SU-DHL-6 (cell line): ENCODE data around the gene ZBTB37.

Experiments used
- H2AFZ ChIP-seq: fragments of 200-600 bp; sonication (generic); 2 replicates; pipeline ENCODE4 v1.6.1; 2014; ENCODE audit warnings: low read depth, mild to moderate bottlenecking, moderate library complexity, mixed read lengths, antibody characterized with exemption, low read length; ENCODE audit not compliant: severe bottlenecking
- H3F3A ChIP-seq: fragments of 200-600 bp; shearing (Covaris generic); 2 replicates; pipeline ENCODE4 v1.6.0; 2016; ENCODE audit warnings: antibody characterized with exemption, mild to moderate bottlenecking; ENCODE audit not compliant: insufficient read depth
- H3K27ac ChIP-seq: fragments of 200-600 bp; sonication (generic); 2 replicates; pipeline ENCODE4 v1.5.1; 2016; ENCODE audit warnings: low read depth, mild to moderate bottlenecking, low read length, moderate library complexity, mixed read lengths
- H3K27me3 ChIP-seq: fragments of 200-600 bp; sonication (generic), shearing (Covaris generic); 2 replicates; pipeline ENCODE4 v1.6.0; 2014; ENCODE audit warnings: mild to moderate bottlenecking, low read length
- H3K36me3 ChIP-seq: fragments of 200-600 bp; sonication (generic); 2 replicates; pipeline ENCODE4 v1.6.1; 2014; ENCODE audit warnings: mild to moderate bottlenecking, low read length, mixed read lengths
- H3K4me2 ChIP-seq: fragments of 300-600, 200-600 bp; shearing (Covaris generic), sonication (generic); 2 replicates; pipeline ENCODE4 v1.6.0; 2014; ENCODE audit warnings: low read length, low read depth, mild to moderate bottlenecking; ENCODE audit not compliant: poor library complexity, severe bottlenecking
- H3K4me3 ChIP-seq: fragments of 200-600 bp; sonication (generic); 2 replicates; pipeline ENCODE4 v1.5.1; 2014; ENCODE audit warnings: antibody characterized with exemption, low read length, mild to moderate bottlenecking, mixed read lengths; ENCODE audit not compliant: insufficient read depth, poor library complexity, severe bottlenecking
- H3K79me2 ChIP-seq: fragments of 200-600 bp; sonication (generic); 2 replicates; pipeline ENCODE4 v1.6.1; 2014; ENCODE audit warnings: mild to moderate bottlenecking, low read length, moderate library complexity; ENCODE audit not compliant: insufficient read depth
- H3K9ac ChIP-seq: fragments of 200-600 bp; sonication (generic); 2 replicates; pipeline ENCODE4 v1.7.0; 2014; ENCODE audit warnings: mild to moderate bottlenecking, low read length
- H3K9me2 ChIP-seq: fragments of 200-600 bp; sonication (generic); replicated peaks from 2 replicates; pipeline ENCODE4 v1.6.1; 2014; ENCODE audit warnings: low read length; ENCODE audit not compliant: insufficient read depth
- H3K9me3 ChIP-seq: fragments of 200-600 bp; sonication (generic); 2 replicates; pipeline ENCODE4 v1.6.1; 2014; ENCODE audit warnings: low read length, mixed read lengths; ENCODE audit not compliant: insufficient read depth
- H4K20me1 ChIP-seq: fragments of 200-600 bp; sonication (generic); 2 replicates; pipeline ENCODE4 v1.6.1; 2014; ENCODE audit warnings: low read depth, mild to moderate bottlenecking, antibody characterized with exemption, low read length, moderate library complexity, mixed read lengths
- CTCF ChIP-seq: fragments of 200-600 bp; sonication (generic); IDR thresholded peaks from one replicate; pipeline ENCODE4 v1.5.1; 2017; ENCODE audit warnings: antibody characterized with exemption, mild to moderate bottlenecking, low read length, moderate library complexity; ENCODE audit not compliant: insufficient read depth, poor library complexity, severe bottlenecking
- EZH2phosphoT487 ChIP-seq: fragments of 200-600 bp; sonication (generic), shearing (Covaris generic); conservative IDR thresholded peaks from 2 replicates; pipeline ENCODE4 v1.6.1; 2018; ENCODE audit warnings: mild to moderate bottlenecking, antibody characterized with exemption, low read length, moderate library complexity, mixed read lengths

The ZBTB37 gene

GRCh38 chr1:173888749-173889148, 20.6 kb downstream of the ZBTB37 start:
- Histone ChIP-seq H3F3A (no peaks in the 10 kb centered on the region), H3K4me3 (no peak overlapping the region), H3K9me2 (no peaks in the 10 kb centered on the region), H3K27me3 (no peaks in the 10 kb centered on the region), H3K9ac (no peak overlapping the region), H3K9me3 (no peaks in the 10 kb centered on the region), H3K27ac (no peak overlapping the region), H3K36me3 (no peaks in the 10 kb centered on the region; the same call in 1 of the 2 replicates), H2AFZ (no peak overlapping the region), H3K4me2 (no peak overlapping the region), H3K79me2 (no peaks in the 10 kb centered on the region; the same call in 1 of the 2 replicates), H4K20me1 (no peaks in the 10 kb centered on the region)
- no peak for TF ChIP-seq CTCF
- TF ChIP-seq EZH2phosphoT487: no peak

- no peaks in the 10 kb centered on the region; the same call in 1 of the 2 replicates for H3K36me3 ChIP-seq
- H3F3A ChIP-seq: no peaks in the 10 kb centered on the region
- no peaks in the 10 kb centered on the region for H3K9me3 ChIP-seq
- H3K79me2 ChIP-seq: no peaks in the 10 kb centered on the region
- no peak overlapping the region for H3K4me3 ChIP-seq
- no peaks in the 10 kb centered on the region for H3K27me3 ChIP-seq
- H4K20me1 ChIP-seq: no peaks in the 10 kb centered on the region
- TF ChIP-seq EZH2phosphoT487 (no peak), CTCF (no peak)
- no peaks in the 10 kb centered on the region for H3K9me2 ChIP-seq
- H3K27ac ChIP-seq: no peak overlapping the region
- H3K4me2 ChIP-seq: no peak overlapping the region
- no peak overlapping the region for H3K9ac ChIP-seq
- H2AFZ ChIP-seq: no peak overlapping the region
These were observed 21.7 kb downstream of the ZBTB37 start for GRCh38 chr1:173889885-173890284.

- H2AFZ ChIP-seq: no peak overlapping the region
- no peak overlapping the region for H3K27ac ChIP-seq
- TF ChIP-seq CTCF (no peak), EZH2phosphoT487 (no peak)
- no peak overlapping the region for H3K9ac ChIP-seq
- H3K9me2 ChIP-seq: no peaks in the 10 kb centered on the region
- no peaks in the 10 kb centered on the region for H3K27me3 ChIP-seq
- H3K36me3 ChIP-seq: no peaks in the 10 kb centered on the region
- H3K9me3 ChIP-seq: no peaks in the 10 kb centered on the region
- H3K79me2 ChIP-seq: no peaks in the 10 kb centered on the region
- no peak overlapping the region for H3K4me3 ChIP-seq
- H3K4me2 ChIP-seq: no peak overlapping the region
- H3F3A ChIP-seq: no peaks in the 10 kb centered on the region
- no peaks in the 10 kb centered on the region for H4K20me1 ChIP-seq
These were observed 25.4 kb downstream of the ZBTB37 start for GRCh38 chr1:173893611-173894010.
